Vagina (tissue), 2 donors: ENCODE results near the gene ARHGAP24.

Source experiments
- POLR2A ChIP-seq, 2 donors: fragments of 450-650 bp; IDR thresholded peaks; one replicate each; pipeline ENCODE4 v1.6.1; 2017; ENCODE audit warnings: antibody characterized with exemption in 2 of 2, mild to moderate bottlenecking in 2 of 2, moderate library complexity in 2 of 2
- TF ChIP-seq, protein P1 (sequence below), 3 experiments: fragments of 450-650 bp in 2 of 3; fragments of 200-600 bp in 1 of 3; sonication (generic) in 1 of 3; IDR thresholded peaks; one replicate each; pipeline ENCODE4 v1.5.1; 2017 to 2019; ENCODE audit warnings: antibody characterized with exemption in 3 of 3, mild to moderate bottlenecking in 2 of 3, moderate library complexity in 2 of 3

- TF ChIP-seq, protein P1, sequence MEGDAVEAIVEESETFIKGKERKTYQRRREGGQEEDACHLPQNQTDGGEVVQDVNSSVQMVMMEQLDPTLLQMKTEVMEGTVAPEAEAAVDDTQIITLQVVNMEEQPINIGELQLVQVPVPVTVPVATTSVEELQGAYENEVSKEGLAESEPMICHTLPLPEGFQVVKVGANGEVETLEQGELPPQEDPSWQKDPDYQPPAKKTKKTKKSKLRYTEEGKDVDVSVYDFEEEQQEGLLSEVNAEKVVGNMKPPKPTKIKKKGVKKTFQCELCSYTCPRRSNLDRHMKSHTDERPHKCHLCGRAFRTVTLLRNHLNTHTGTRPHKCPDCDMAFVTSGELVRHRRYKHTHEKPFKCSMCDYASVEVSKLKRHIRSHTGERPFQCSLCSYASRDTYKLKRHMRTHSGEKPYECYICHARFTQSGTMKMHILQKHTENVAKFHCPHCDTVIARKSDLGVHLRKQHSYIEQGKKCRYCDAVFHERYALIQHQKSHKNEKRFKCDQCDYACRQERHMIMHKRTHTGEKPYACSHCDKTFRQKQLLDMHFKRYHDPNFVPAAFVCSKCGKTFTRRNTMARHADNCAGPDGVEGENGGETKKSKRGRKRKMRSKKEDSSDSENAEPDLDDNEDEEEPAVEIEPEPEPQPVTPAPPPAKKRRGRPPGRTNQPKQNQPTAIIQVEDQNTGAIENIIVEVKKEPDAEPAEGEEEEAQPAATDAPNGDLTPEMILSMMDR (IDR thresholded peaks at IDR 0.05), result no peak
- TF ChIP-seq POLR2A (IDR thresholded peaks at IDR 0.05), result no peak
These were observed 136.7 kb downstream of the ARHGAP24 start for GRCh38 chr4:85611661-85612060.
